ENCODE measurements around the gene ZDHHC21. TPM values are rescaled to one million over a fixed set of nuclear protein-coding genes. Genes with fewer than 3 reads are reported as not detected.

The ZDHHC21 gene
- total RNA-seq, 1 experiment from 2014 or later = 9.9 TPM

- no peaks in the 10 kb centered on the region for H3K36me3 Mint-ChIP-seq (ENCODE audit: insufficient read depth, unreplicated experiment)
- H3K4me1 Mint-ChIP-seq (ENCODE audit: insufficient read depth, unreplicated experiment) = no peaks in the 10 kb centered on the region
- intact Hi-C loops (cut with micrococcal nuclease) = no loop called here
- ChIA-PET CTCF (interaction anchor here (0.6 kb wide), 2 partner anchors 18 to 962 kb away, joined by 3 read pairs; no protein-coding TSS in a partner anchor), POLR2A (interaction anchor here (0.6 kb wide), 1 partner anchor 1297 kb away, joined by 3 read pairs; no protein-coding TSS in a partner anchor)
- no peaks in the 10 kb centered on the region for H3K27me3 Mint-ChIP-seq (ENCODE audit: insufficient read depth, unreplicated experiment)
- no peaks in the 10 kb centered on the region for H3K9me3 Mint-ChIP-seq (ENCODE audit: unreplicated experiment)
- no peak overlapping the region for H3K4me3 Mint-ChIP-seq (ENCODE audit: unreplicated experiment)
- no peak for DNase-seq (ENCODE audit: unreplicated experiment)
- no TSS peak for BruUV-seq (replicated peaks)
- no peak overlapping the region for H3K27ac Mint-ChIP-seq (ENCODE audit: low read depth, unreplicated experiment)
- no peak for TF ChIP-seq CTCF (IDR thresholded peaks at IDR 0.05; ENCODE audit: unreplicated experiment)
Measured at GRCh38 chr9:14565352-14566016, 127.7 kb downstream of the ZDHHC21 start.

- H3K9me3 Mint-ChIP-seq (ENCODE audit: unreplicated experiment) = no peaks in the 10 kb centered on the region
- POLR2A ChIA-PET = interaction anchor here (0.6 to 1.3 kb wide), 3 partner anchors 39 to 551 kb away, joined by 3 read pairs; no protein-coding TSS in a partner anchor
- H3K4me1 Mint-ChIP-seq (ENCODE audit: insufficient read depth, unreplicated experiment) = no peaks in the 10 kb centered on the region
- H3K27me3 Mint-ChIP-seq (ENCODE audit: insufficient read depth, unreplicated experiment) = no peaks in the 10 kb centered on the region
- no TSS peak for BruUV-seq (replicated peaks)
- CTCF ChIA-PET = interaction anchor here (0.6 kb wide), 1 partner anchor 46 kb away, joined by 4 read pairs; no protein-coding TSS in a partner anchor
- intact Hi-C loops (cut with micrococcal nuclease) = no loop called here
- no peak for TF ChIP-seq CTCF (IDR thresholded peaks at IDR 0.05; ENCODE audit: unreplicated experiment)
- H3K36me3 Mint-ChIP-seq (ENCODE audit: insufficient read depth, unreplicated experiment) = no peaks in the 10 kb centered on the region
- no peak for DNase-seq (ENCODE audit: unreplicated experiment)
- H3K4me3 Mint-ChIP-seq (ENCODE audit: unreplicated experiment) = no peak overlapping the region
- no peak overlapping the region for H3K27ac Mint-ChIP-seq (ENCODE audit: low read depth, unreplicated experiment)
Measured at GRCh38 chr9:14563902-14564624, 129.2 kb downstream of the ZDHHC21 start.

- no peaks in the 10 kb centered on the region for H3K36me3 Mint-ChIP-seq (ENCODE audit: insufficient read depth, unreplicated experiment)
- BruUV-seq (replicated peaks) = no TSS peak
- intact Hi-C loops (cut with micrococcal nuclease) = no loop called here
- no peak overlapping the region for H3K4me3 Mint-ChIP-seq (ENCODE audit: unreplicated experiment)
- ChIA-PET CTCF (interaction anchor here (0.6 kb wide), 2 partner anchors 573 to 574 kb away, joined by 3 to 5 read pairs; no protein-coding TSS in a partner anchor), POLR2A (no interaction called here)
- DNase-seq (ENCODE audit: unreplicated experiment) = no peak
- no peak for TF ChIP-seq CTCF (IDR thresholded peaks at IDR 0.05; ENCODE audit: unreplicated experiment)
- H3K27me3 Mint-ChIP-seq (ENCODE audit: insufficient read depth, unreplicated experiment) = no peaks in the 10 kb centered on the region
- no peaks in the 10 kb centered on the region for H3K4me1 Mint-ChIP-seq (ENCODE audit: insufficient read depth, unreplicated experiment)
- H3K9me3 Mint-ChIP-seq (ENCODE audit: unreplicated experiment) = no peaks in the 10 kb centered on the region
- H3K27ac Mint-ChIP-seq (ENCODE audit: low read depth, unreplicated experiment) = no peak overlapping the region
Measured at GRCh38 chr9:14561929-14562405, 131.3 kb downstream of the ZDHHC21 start.

Other genes with a start within 250 kb of the ZDHHC21 start
- gene CER1, start 29.3 kb upstream of the ZDHHC21 start, total RNA-seq (2022) = not detected in 2 replicates
- gene FREM1, start 217.0 kb upstream of the ZDHHC21 start, total RNA-seq (2022) = not detected in 2 replicates